K562 (cell line): Measurements from ENCODE around the gene SHLD2. TPM values are rescaled to one million over a fixed set of nuclear protein-coding genes. Genes with fewer than 3 reads are reported as not detected.

Source experiments
- CBX2 ChIP-seq: fragments of 200-600 bp; sonication (generic); IDR thresholded peaks from one replicate; pipeline ENCODE4 v1.6.1; 2012; ENCODE audit warnings: mild to moderate bottlenecking, low read length, inconsistent platforms; ENCODE audit not compliant: insufficient read depth, poor library complexity, severe bottlenecking
- CTCFL ChIP-seq: IDR thresholded peaks from 2 replicates; pipeline ENCODE4 v1.6.1; 2011; ENCODE audit warnings: borderline replicate concordance, low read depth, mild to moderate bottlenecking, moderate library complexity, low read length; ENCODE audit not compliant: insufficient read depth, poor library complexity, severe bottlenecking
- FOXJ2 ChIP-seq: fragments of 200-800 bp; sonication (Bioruptor generic); IDR thresholded peaks from 2 replicates; pipeline ENCODE4 v1.6.1; 2016; ENCODE audit warnings: missing genetic modification characterization, missing compliant biosample characterization
- MTF1 ChIP-seq: fragments of 250-450 bp; sonication (Bioruptor Pico); IDR thresholded peaks from 2 replicates; pipeline ENCODE4 v1.9.0; 2021; ENCODE audit warnings: moderate library complexity, mild to moderate bottlenecking, inconsistent platforms, borderline replicate concordance
- SNIP1 ChIP-seq: fragments of 450-650 bp; IDR thresholded peaks from 2 replicates; pipeline ENCODE4 v1.7.1; 2017; ENCODE audit warnings: low read depth, mild to moderate bottlenecking
- TCF15 ChIP-seq: fragments of 250-450 bp; sonication (Bioruptor Pico); IDR thresholded peaks from 2 replicates; pipeline ENCODE4 v1.8.0; 2022; ENCODE audit warnings: moderate library complexity, mild to moderate bottlenecking, inconsistent platforms
- TFE3 ChIP-seq: fragments of 450-650 bp; formaldehyde crosslinking; IDR thresholded peaks from 2 replicates; pipeline ENCODE4 v1.4.0; 2020; ENCODE audit warnings: mild to moderate bottlenecking, mixed read lengths
- VEZF1 ChIP-seq: fragments of 200-800 bp; sonication (Bioruptor generic); IDR thresholded peaks from 2 replicates; pipeline ENCODE4 v1.6.1; 2017; ENCODE audit warnings: missing genetic modification characterization, missing compliant biosample characterization
- ZBTB40 ChIP-seq, 2 experiments: fragments of 450-650 bp in 1 of 2; sonication (generic) in 1 of 2; formaldehyde crosslinking in 1 of 2; IDR thresholded peaks; 2 replicates each; pipeline versions ENCODE4 v1.7.1 to v1.9.0; 2016 to 2022; ENCODE audit warnings: inconsistent platforms in 1 of 2, mild to moderate bottlenecking in 1 of 2, missing genetic modification reagents in 1 of 2
- polyA plus RNA-seq, 8 experiments: library from polyadenylated mRNA; depleted of rRNA in 4 of 8; stranded (reverse) in 5 of 8; unstranded in 3 of 8; fragments of >200 nt; fragmentation: Nextera tagmentation in 2 of 8; fragmentation: Illumina TruSeq in 1 of 8; extraction: Ambion mirVana in 2 of 8; extraction: Trizol in 1 of 8; gene quantifications; 2 replicates each; pipeline versions ENCODE4 v1.2.1 to v1.2.3, GENCODE V29; 2011 to 2014; ENCODE audit warnings: inconsistent platforms in 1 of 8, missing spikeins in 1 of 8
- total RNA-seq, 7 experiments: library from RNA; depleted of rRNA in 6 of 7; stranded (reverse); fragments of >200 nt in 6 of 7; fragmentation: Illumina TruSeq in 2 of 7; extraction: Trizol in 2 of 7; gene quantifications; 2 replicates each; pipeline versions ENCODE4 v1.2.1 to v1.2.3, GENCODE V29; 2011 to 2021; ENCODE audit warnings: low replicate concordance in 1 of 7

SHLD2 gene
- total and polyA plus RNA-seq, 9 of the 15 experiments (the other 6 are each of a cell fraction or from before 2014, with no cell fraction given) = 21.6 to 51.2 (median 39.4) TPM

GRCh38 chr10:87094373-87095235 is at the start of gene SHLD2, which contains the start of gene GLUD1 (continued):
- TF ChIP-seq CTCFL = peak; percentile 28
- peak; percentile 86; the same call in 1 of the 2 replicates for TF ChIP-seq VEZF1 (CRISPR knock-in tag)
- TF ChIP-seq MTF1 (CRISPR knock-in tag) = no peak
- no peak for TF ChIP-seq TFE3 (CRISPR knock-in tag)
- 0 out of 2 replicates have a peak, but pooled peaks have one; percentile 8 for TF ChIP-seq ZBTB40 (IDR thresholded peaks at IDR 0.05)
- TF ChIP-seq ZBTB40 (CRISPR knock-in tag; IDR thresholded peaks at IDR 0.05) = no peak
- TF ChIP-seq CBX2 = no peak
- TF ChIP-seq TCF15 = no peak
- peak; percentile 92 for TF ChIP-seq SNIP1
- TF ChIP-seq FOXJ2 = no peak
